MM.1S (cell line): ENCODE data around the gene CCDC86.

Experiments
- EZH2 ChIP-seq: fragments of 300-600 bp; sonication (generic); optimal IDR thresholded peaks from 2 replicates; pipeline ENCODE3; 2017; ENCODE audit warnings: low read depth, mild to moderate bottlenecking, antibody characterized with exemption, low read length, mixed read lengths
- EZH2phosphoT487 ChIP-seq: fragments of 300-600 bp; sonication (generic); IDR thresholded peaks from 2 replicates; pipeline ENCODE4 v1.6.1; 2018; ENCODE audit warnings: antibody characterized with exemption, low read length
- TF ChIP-seq, protein P1 (sequence below): fragments of 300-600 bp; sonication (generic); IDR thresholded peaks from 2 replicates; pipeline ENCODE4 v1.5.1; 2016; ENCODE audit warnings: antibody characterized with exemption, low read length, mixed read lengths

GRCh38 chr11:60831143-60831500, 10.8 kb upstream of the CCDC86 start:
- TF ChIP-seq, protein P1, sequence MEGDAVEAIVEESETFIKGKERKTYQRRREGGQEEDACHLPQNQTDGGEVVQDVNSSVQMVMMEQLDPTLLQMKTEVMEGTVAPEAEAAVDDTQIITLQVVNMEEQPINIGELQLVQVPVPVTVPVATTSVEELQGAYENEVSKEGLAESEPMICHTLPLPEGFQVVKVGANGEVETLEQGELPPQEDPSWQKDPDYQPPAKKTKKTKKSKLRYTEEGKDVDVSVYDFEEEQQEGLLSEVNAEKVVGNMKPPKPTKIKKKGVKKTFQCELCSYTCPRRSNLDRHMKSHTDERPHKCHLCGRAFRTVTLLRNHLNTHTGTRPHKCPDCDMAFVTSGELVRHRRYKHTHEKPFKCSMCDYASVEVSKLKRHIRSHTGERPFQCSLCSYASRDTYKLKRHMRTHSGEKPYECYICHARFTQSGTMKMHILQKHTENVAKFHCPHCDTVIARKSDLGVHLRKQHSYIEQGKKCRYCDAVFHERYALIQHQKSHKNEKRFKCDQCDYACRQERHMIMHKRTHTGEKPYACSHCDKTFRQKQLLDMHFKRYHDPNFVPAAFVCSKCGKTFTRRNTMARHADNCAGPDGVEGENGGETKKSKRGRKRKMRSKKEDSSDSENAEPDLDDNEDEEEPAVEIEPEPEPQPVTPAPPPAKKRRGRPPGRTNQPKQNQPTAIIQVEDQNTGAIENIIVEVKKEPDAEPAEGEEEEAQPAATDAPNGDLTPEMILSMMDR: peak; percentile 96
- no peak for TF ChIP-seq EZH2
- TF ChIP-seq EZH2phosphoT487: no peak
